ENCODE results near the gene ARL15. TPM values are rescaled to one million over a fixed set of nuclear protein-coding genes. Genes with fewer than 3 reads are reported as not detected.

ARL15 gene
- total and polyA plus RNA-seq, 2 of the 4 experiments (the other 2 are of a cell fraction): 7.3 to 19.2 TPM

DNA sequence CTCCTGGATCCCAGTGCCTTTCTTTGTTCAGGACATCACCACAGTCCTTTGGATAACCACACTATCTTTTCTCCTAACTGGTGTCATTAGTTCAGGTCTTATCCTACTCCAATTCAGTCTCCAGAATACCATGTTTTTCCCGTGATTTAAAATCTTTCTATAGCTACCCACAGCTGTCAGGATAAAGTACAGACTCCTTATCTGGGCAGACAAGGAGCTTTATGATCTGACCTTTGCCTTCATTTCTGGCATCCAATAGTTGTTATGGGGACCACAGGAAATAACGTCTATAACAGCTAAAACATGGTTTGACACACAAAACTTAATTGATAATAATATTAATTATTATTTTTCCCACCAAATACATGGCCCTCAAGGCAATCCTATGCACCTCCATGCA, 125.6 kb downstream of the ARL15 start:
- BruUV-seq (replicated peaks): no TSS peak
- H3K23ac ChIP-seq (ENCODE audit: low read depth, low read length): no peak overlapping the region
- H3K36me3 ChIP-seq (ENCODE audit: control insufficient read depth, insufficient read depth, low read length): no peaks in the 10 kb centered on the region
- TF ChIP-seq CHD1 (IDR thresholded peaks at IDR 0.05; ENCODE audit: low read depth, low read length): no peak
- no peak for TF ChIP-seq MAZ (IDR thresholded peaks at IDR 0.05; ENCODE audit: borderline replicate concordance, low read depth, low read length)
- TF ChIP-seq, protein P1, sequence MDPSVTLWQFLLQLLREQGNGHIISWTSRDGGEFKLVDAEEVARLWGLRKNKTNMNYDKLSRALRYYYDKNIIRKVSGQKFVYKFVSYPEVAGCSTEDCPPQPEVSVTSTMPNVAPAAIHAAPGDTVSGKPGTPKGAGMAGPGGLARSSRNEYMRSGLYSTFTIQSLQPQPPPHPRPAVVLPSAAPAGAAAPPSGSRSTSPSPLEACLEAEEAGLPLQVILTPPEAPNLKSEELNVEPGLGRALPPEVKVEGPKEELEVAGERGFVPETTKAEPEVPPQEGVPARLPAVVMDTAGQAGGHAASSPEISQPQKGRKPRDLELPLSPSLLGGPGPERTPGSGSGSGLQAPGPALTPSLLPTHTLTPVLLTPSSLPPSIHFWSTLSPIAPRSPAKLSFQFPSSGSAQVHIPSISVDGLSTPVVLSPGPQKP (IDR thresholded peaks at IDR 0.05; ENCODE audit: borderline replicate concordance, low read depth, low read length): no peak
- no peak overlapping the region for H2BK5ac ChIP-seq (ENCODE audit: low read depth, low read length, poor library complexity, severe bottlenecking)
- no peak overlapping the region for H2BK15ac ChIP-seq (ENCODE audit: low read depth, low read length)
- ChIA-PET POLR2A (ENCODE audit: unreplicated experiment) (no interaction called here), CTCF (interaction anchor here (0.5 to 0.6 kb wide), 2 partner anchors 30 to 93 kb away, joined by 4 read pairs; no protein-coding TSS in a partner anchor)
- H4K8ac ChIP-seq (ENCODE audit: low read depth in 2 of 2, low read length in 2 of 2): no peak overlapping the region
- no peak overlapping the region for H4K91ac ChIP-seq (ENCODE audit: insufficient read depth, low read depth, low read length)
- H3K56ac ChIP-seq (ENCODE audit: extremely low read depth, insufficient read depth, low read length): no peak overlapping the region
- no peak overlapping the region for H2BK20ac ChIP-seq (ENCODE audit: low read depth, low read length)
- no peaks in the 10 kb centered on the region for H3K27me3 ChIP-seq (ENCODE audit: control insufficient read depth, insufficient read depth, low read length)
- H3K27ac ChIP-seq (ENCODE audit: insufficient read depth, low read length): no peak overlapping the region
- H2AFZ ChIP-seq (replicated peaks; ENCODE audit: low read length, poor library complexity): no peak overlapping the region
- no peak overlapping the region for H3K4me2 ChIP-seq (ENCODE audit: low read depth, low read length)
- H3K79me1 ChIP-seq (ENCODE audit: low read depth in 1 of 2, low read length in 2 of 2): 0 out of 4 replicates have a peak, but pooled peaks cover 3% of the 10 kb centered on the region in 2 experiments
- no CpG with 5 or more reads among the region's 2 CpGs for WGBS, 2 experiments (ENCODE audit: extremely low coverage in 2 of 2, insufficient read length in 1 of 2)
- DNase-seq: no peak
- no peak for ATAC-seq (ENCODE audit: low read depth)
- no peak overlapping the region for H3K18ac ChIP-seq (ENCODE audit: low read depth, low read length)
- H3K4ac ChIP-seq (ENCODE audit: low read depth, low read length): no peak overlapping the region
- H3K9me3 ChIP-seq (ENCODE audit: control insufficient read depth, insufficient read depth, low read length): no peaks in the 10 kb centered on the region
- H4K20me1 ChIP-seq (ENCODE audit: insufficient read depth, low read length): no peaks in the 10 kb centered on the region
- H3K4me3 ChIP-seq (ENCODE audit: insufficient read depth, low read depth, low read length): no peak overlapping the region
- no peak overlapping the region for H2AK5ac ChIP-seq (ENCODE audit: low read depth, low read length)
- H3K9ac ChIP-seq (ENCODE audit: low read depth, low read length): no peak overlapping the region
- no peak overlapping the region for H2BK120ac ChIP-seq (ENCODE audit: low read depth, low read length)
- dilution Hi-C loops (cut with HindIII; ENCODE audit: low sequenced_read_pairs, unreplicated experiment): no loop called here
- no peak overlapping the region for H3K14ac ChIP-seq (replicated peaks; ENCODE audit: low read depth, low read length)
- H3K4me1 ChIP-seq (ENCODE audit: control insufficient read depth, insufficient read depth, low read length): peaks cover 2% of the 10 kb centered on the region; the same call in 1 of the 2 replicates
- H3K9me1 ChIP-seq (ENCODE audit: insufficient read depth, low read length): no peaks in the 10 kb centered on the region
- H4K5ac ChIP-seq (ENCODE audit: low read depth, low read length): no peak overlapping the region
- in situ Hi-C loops (cut with MboI; ENCODE audit: low sequenced_read_pairs): no loop called here
- intact Hi-C loops (cut with micrococcal nuclease): no loop called here
- no peak overlapping the region for H2AK9ac ChIP-seq (replicated peaks; ENCODE audit: low read depth, low read length, poor library complexity)
